Panc1 (cell line): Measurements from ENCODE around the gene SLC5A11. TPM values are rescaled to one million over a fixed set of nuclear protein-coding genes. Genes with fewer than 3 reads are reported as not detected.

ENCODE experiments used
- ATAC-seq: fragments of 200-7000 bp; cut with Tn5 transposase; 2 replicates; pipeline ENCODE4 v1.9.1; 2020; ENCODE audit warnings: mild to moderate bottlenecking, moderate library complexity
- BruUV-seq: library from RNA; stranded (reverse); fragments of 400-500 nt; replicated peaks from 2 replicates; lab custom pipeline; 2021; lab: Mats Ljungman, UMichigan
- CTCF ChIA-PET: fragments of 300-600 bp; sonication (Branson Sonifier 250); formaldehyde crosslinking; loops from one replicate; lab custom pipeline; 2022; ENCODE audit warnings: antibody characterized with exemption; lab: Charles Lee
- POLR2A ChIA-PET: fragments of 300-600 bp; sonication (Branson Sonifier 250); formaldehyde crosslinking; loops from one replicate; lab custom pipeline; 2022; ENCODE audit warnings: antibody characterized with exemption; lab: Charles Lee
- DNase-seq: peaks from one replicate; pipeline ENCODE4 v3.0.0-alpha.2; 2010; ENCODE audit warnings: low read depth, low spot score
- H3K27ac ChIP-seq: 2 replicates; pipeline ENCODE4 v1.5.1; 2011; ENCODE audit warnings: mild to moderate bottlenecking, low read length, inconsistent platforms
- H3K27me3 ChIP-seq: fragments of 200-500 bp; sonication (Bioruptor generic); 2 replicates; pipeline ENCODE4 v1.6.0; 2014; ENCODE audit warnings: low read length, inconsistent platforms; ENCODE audit not compliant: control insufficient read depth, insufficient read depth
- H3K36me3 ChIP-seq: fragments of 200-500 bp; sonication (Bioruptor generic); 2 replicates; pipeline ENCODE4 v1.5.1; 2014; ENCODE audit warnings: inconsistent platforms, mild to moderate bottlenecking, low read length, moderate library complexity; ENCODE audit not compliant: control insufficient read depth, insufficient read depth
- H3K4me1 ChIP-seq: 2 replicates; pipeline ENCODE4 v1.5.1; 2011; ENCODE audit warnings: inconsistent platforms, mild to moderate bottlenecking, low read length, moderate library complexity; ENCODE audit not compliant: control insufficient read depth, insufficient read depth
- H3K4me3 ChIP-seq, 2 experiments: 2 replicates each; pipeline ENCODE4 v1.5.1; 2011 to 2012; ENCODE audit warnings: low read depth in 2 of 2, low read length in 2 of 2, mild to moderate bottlenecking in 2 of 2, inconsistent platforms in 1 of 2, moderate library complexity in 1 of 2
- H3K9me3 ChIP-seq: fragments of 200-500 bp; sonication (Bioruptor generic); 2 replicates; pipeline ENCODE4 v1.5.1; 2014; ENCODE audit warnings: low read depth, mild to moderate bottlenecking, inconsistent platforms, low read length, moderate library complexity; ENCODE audit not compliant: control insufficient read depth, insufficient read depth
- POLR2AphosphoS5 ChIP-seq: IDR thresholded peaks from 2 replicates; pipeline ENCODE4 v1.6.1; 2012; ENCODE audit warnings: mild to moderate bottlenecking, low read depth, low read length, moderate library complexity
- SIN3A ChIP-seq: IDR thresholded peaks from 2 replicates; pipeline ENCODE4 v1.6.1; 2012; ENCODE audit warnings: low read depth, mild to moderate bottlenecking, low read length, moderate library complexity, borderline replicate concordance; ENCODE audit not compliant: insufficient read depth
- TCF7L2 ChIP-seq: IDR thresholded peaks from 2 replicates; pipeline ENCODE4 v1.6.1; 2011; ENCODE audit warnings: mild to moderate bottlenecking, low read depth, low read length, inconsistent platforms
- in situ Hi-C: cut with HindIII; loops from 2 replicates; pipeline ENCODE4 v1.10.0; 2016; ENCODE audit warnings: low sequenced_read_pairs, low pct_unique_long_range_greater_than_20kb
- intact Hi-C: fragments of 100-400 bp; cut with micrococcal nuclease; formaldehyde crosslinking; loops from one replicate; pipeline ENCODE4 v1.10.0; 2022; ENCODE audit not compliant: unreplicated experiment
- total RNA-seq: library from RNA; stranded (reverse); gene quantifications from one replicate; pipeline ENCODE4 v1.2.1, GENCODE V29; 2021; ENCODE audit not compliant: unreplicated experiment
- TF ChIP-seq, protein P1 (sequence below): fragments of 450-650 bp; IDR thresholded peaks from 2 replicates; pipeline ENCODE4 v1.5.1; 2017; ENCODE audit warnings: mild to moderate bottlenecking
- TF ChIP-seq, protein P2 (sequence below), 2 experiments: IDR thresholded peaks; 2 replicates each; pipeline ENCODE4 v1.6.1; 2011 to 2012; ENCODE audit warnings: low read depth in 2 of 2, control low read depth in 1 of 2, low read length in 1 of 2, mild to moderate bottlenecking in 1 of 2, moderate library complexity in 1 of 2; ENCODE audit not compliant: insufficient read depth in 1 of 2

Gene SLC5A11
- total RNA-seq, 1 experiment from 2014 or later = 0.13 TPM

DNA sequence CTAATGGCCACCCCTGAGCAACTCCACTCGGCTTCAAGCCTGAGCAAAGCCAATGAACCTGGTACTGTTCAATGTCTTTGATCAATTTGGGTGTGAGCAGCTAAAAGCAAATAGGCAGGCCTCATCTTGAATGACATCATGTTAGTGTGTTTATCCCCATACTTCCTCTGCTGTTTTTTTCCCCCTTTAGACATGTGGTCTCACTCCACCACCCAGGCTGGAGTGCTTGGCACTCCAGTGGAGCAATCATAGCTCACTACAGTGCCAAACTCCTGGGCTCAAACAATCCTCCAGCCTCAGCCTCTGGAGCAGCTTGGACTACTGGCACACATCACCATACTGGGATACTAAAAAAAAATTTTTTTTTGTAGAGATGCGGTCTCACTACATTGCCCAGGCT lies 94.0 kb downstream of the SLC5A11 start:
- Histone ChIP-seq H3K27ac (no peak overlapping the region), H3K4me1 (no peaks in the 10 kb centered on the region), H3K9me3 (no peaks in the 10 kb centered on the region), H3K27me3 (no peaks in the 10 kb centered on the region), H3K4me3 (no peak overlapping the region), H3K36me3 (peaks cover 10% of the 10 kb centered on the region; the same call in 1 of the 2 replicates)
- intact Hi-C loops = no loop called here
- CTCF ChIA-PET = no interaction called here
- no TSS peak for BruUV-seq
- DNase-seq (no peak), ATAC-seq (no peak)
- POLR2A ChIA-PET = no interaction called here
- in situ Hi-C loops = no loop called here
- TF ChIP-seq POLR2AphosphoS5 (no peak), TCF7L2 (no peak), SIN3A (no peak)
- TF ChIP-seq, protein P1, sequence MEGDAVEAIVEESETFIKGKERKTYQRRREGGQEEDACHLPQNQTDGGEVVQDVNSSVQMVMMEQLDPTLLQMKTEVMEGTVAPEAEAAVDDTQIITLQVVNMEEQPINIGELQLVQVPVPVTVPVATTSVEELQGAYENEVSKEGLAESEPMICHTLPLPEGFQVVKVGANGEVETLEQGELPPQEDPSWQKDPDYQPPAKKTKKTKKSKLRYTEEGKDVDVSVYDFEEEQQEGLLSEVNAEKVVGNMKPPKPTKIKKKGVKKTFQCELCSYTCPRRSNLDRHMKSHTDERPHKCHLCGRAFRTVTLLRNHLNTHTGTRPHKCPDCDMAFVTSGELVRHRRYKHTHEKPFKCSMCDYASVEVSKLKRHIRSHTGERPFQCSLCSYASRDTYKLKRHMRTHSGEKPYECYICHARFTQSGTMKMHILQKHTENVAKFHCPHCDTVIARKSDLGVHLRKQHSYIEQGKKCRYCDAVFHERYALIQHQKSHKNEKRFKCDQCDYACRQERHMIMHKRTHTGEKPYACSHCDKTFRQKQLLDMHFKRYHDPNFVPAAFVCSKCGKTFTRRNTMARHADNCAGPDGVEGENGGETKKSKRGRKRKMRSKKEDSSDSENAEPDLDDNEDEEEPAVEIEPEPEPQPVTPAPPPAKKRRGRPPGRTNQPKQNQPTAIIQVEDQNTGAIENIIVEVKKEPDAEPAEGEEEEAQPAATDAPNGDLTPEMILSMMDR = no peak
- TF ChIP-seq, protein P2, sequence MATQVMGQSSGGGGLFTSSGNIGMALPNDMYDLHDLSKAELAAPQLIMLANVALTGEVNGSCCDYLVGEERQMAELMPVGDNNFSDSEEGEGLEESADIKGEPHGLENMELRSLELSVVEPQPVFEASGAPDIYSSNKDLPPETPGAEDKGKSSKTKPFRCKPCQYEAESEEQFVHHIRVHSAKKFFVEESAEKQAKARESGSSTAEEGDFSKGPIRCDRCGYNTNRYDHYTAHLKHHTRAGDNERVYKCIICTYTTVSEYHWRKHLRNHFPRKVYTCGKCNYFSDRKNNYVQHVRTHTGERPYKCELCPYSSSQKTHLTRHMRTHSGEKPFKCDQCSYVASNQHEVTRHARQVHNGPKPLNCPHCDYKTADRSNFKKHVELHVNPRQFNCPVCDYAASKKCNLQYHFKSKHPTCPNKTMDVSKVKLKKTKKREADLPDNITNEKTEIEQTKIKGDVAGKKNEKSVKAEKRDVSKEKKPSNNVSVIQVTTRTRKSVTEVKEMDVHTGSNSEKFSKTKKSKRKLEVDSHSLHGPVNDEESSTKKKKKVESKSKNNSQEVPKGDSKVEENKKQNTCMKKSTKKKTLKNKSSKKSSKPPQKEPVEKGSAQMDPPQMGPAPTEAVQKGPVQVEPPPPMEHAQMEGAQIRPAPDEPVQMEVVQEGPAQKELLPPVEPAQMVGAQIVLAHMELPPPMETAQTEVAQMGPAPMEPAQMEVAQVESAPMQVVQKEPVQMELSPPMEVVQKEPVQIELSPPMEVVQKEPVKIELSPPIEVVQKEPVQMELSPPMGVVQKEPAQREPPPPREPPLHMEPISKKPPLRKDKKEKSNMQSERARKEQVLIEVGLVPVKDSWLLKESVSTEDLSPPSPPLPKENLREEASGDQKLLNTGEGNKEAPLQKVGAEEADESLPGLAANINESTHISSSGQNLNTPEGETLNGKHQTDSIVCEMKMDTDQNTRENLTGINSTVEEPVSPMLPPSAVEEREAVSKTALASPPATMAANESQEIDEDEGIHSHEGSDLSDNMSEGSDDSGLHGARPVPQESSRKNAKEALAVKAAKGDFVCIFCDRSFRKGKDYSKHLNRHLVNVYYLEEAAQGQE (IDR thresholded peaks at IDR 0.05; ENCODE audit: insufficient read depth in 1 of 2, low read depth in 2 of 2, low read length in 1 of 2) = no peak

DNA sequence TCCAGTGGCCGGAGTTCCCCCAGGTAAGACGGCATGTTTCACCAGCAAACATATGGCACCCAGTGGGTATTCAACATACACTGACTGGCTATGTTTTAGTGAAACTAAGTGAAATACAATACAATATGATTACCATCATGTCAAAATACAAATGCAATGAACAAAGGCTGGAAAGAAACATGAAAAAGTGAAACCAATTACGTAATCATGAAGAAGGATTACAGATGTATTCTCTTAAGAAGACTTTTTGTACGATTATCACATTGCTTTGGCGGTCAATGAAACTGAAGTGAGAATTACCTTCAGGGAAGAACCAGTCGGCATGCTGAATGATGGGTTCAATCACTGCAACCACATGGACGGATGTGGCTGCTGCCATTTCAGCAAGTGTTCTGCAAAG lies 97.7 kb downstream of the SLC5A11 start:
- DNase-seq (no peak), ATAC-seq (no peak)
- TF ChIP-seq, protein P1 = no peak
- H3K4me3 ChIP-seq = no peak overlapping the region
- ChIA-PET POLR2A (no interaction called here), CTCF (no interaction called here)
- in situ Hi-C loops = no loop called here
- H3K36me3 ChIP-seq = peaks cover 29% of the 10 kb centered on the region
- no peaks in the 10 kb centered on the region for H3K27me3 ChIP-seq
- no TSS peak for BruUV-seq
- no peaks in the 10 kb centered on the region for H3K9me3 ChIP-seq
- H3K27ac ChIP-seq = no peak overlapping the region
- H3K4me1 ChIP-seq = no peaks in the 10 kb centered on the region
- intact Hi-C loops = no loop called here
